H9 (cell line): Measurements from ENCODE around the gene GSTM1. TPM values are rescaled to one million over a fixed set of nuclear protein-coding genes. Genes with fewer than 3 reads are reported as not detected.

Experiments used
- DNase-seq: peaks from one replicate; pipeline ENCODE4 v3.0.0-alpha.2; 2017
- H2AFZ ChIP-seq: one replicate; pipeline ENCODE4 v1.6.1; 2013; ENCODE audit warnings: mild to moderate bottlenecking, low read length, control low read depth, moderate library complexity
- H2AK5ac ChIP-seq: 2 replicates; pipeline ENCODE4 v1.6.1; 2013; ENCODE audit warnings: low read length, control low read depth, mixed read lengths; ENCODE audit not compliant: insufficient read length
- H2BK120ac ChIP-seq: one replicate; pipeline ENCODE4 v1.6.1; 2013; ENCODE audit warnings: low read depth, mild to moderate bottlenecking, low read length, control low read depth, inconsistent platforms; ENCODE audit not compliant: poor library complexity, severe bottlenecking
- H2BK12ac ChIP-seq: 2 replicates; pipeline ENCODE4 v1.6.1; 2013; ENCODE audit warnings: low read length, control low read depth, mixed read lengths, low read depth; ENCODE audit not compliant: insufficient read length
- H2BK15ac ChIP-seq: 2 replicates; pipeline ENCODE4 v1.6.1; 2013; ENCODE audit warnings: low read depth, low read length, control low read depth
- H2BK20ac ChIP-seq: one replicate; pipeline ENCODE4 v1.6.1; 2013; ENCODE audit warnings: low read depth, mild to moderate bottlenecking, low read length, control low read depth, inconsistent platforms; ENCODE audit not compliant: poor library complexity, severe bottlenecking
- H2BK5ac ChIP-seq: 2 replicates; pipeline ENCODE4 v1.6.1; 2013; ENCODE audit warnings: low read length, control low read depth, mixed read lengths; ENCODE audit not compliant: insufficient read length
- H3K14ac ChIP-seq: 2 replicates; pipeline ENCODE4 v1.6.1; 2013; ENCODE audit warnings: low read length, control low read depth; ENCODE audit not compliant: insufficient read depth
- H3K18ac ChIP-seq: 2 replicates; pipeline ENCODE4 v1.6.1; 2013; ENCODE audit warnings: low read depth, mild to moderate bottlenecking, mixed read lengths, low read length, control low read depth; ENCODE audit not compliant: insufficient read length
- H3K23ac ChIP-seq: 2 replicates; pipeline ENCODE4 v1.6.1; 2013; ENCODE audit warnings: low read length, control low read depth, mixed read lengths, low read depth; ENCODE audit not compliant: insufficient read length
- H3K23me2 ChIP-seq: 2 replicates; pipeline ENCODE4 v1.6.1; 2013; ENCODE audit warnings: low read depth, mild to moderate bottlenecking, mixed read lengths, low read length, control low read depth; ENCODE audit not compliant: insufficient read length, poor library complexity, severe bottlenecking
- H3K27ac ChIP-seq: 2 replicates; pipeline ENCODE4 v1.5.1; 2013; ENCODE audit warnings: low read length, control low read depth, mixed read lengths, low read depth; ENCODE audit not compliant: insufficient read length
- H3K27me3 ChIP-seq: 2 replicates; pipeline ENCODE4 v1.6.1; 2013; ENCODE audit warnings: low read length, control low read depth, inconsistent platforms; ENCODE audit not compliant: insufficient read depth
- H3K4ac ChIP-seq: 2 replicates; pipeline ENCODE4 v1.6.1; 2013; ENCODE audit warnings: low read depth, mild to moderate bottlenecking, control low read depth, inconsistent platforms, low read length, moderate library complexity
- H3K4me1 ChIP-seq: 2 replicates; pipeline ENCODE4 v1.6.1; 2013; ENCODE audit warnings: low read length, control low read depth, inconsistent platforms; ENCODE audit not compliant: insufficient read depth
- H3K4me2 ChIP-seq: 2 replicates; pipeline ENCODE4 v1.6.1; 2013; ENCODE audit warnings: low read length, control low read depth, mixed read lengths; ENCODE audit not compliant: insufficient read length, insufficient read depth
- H3K56ac ChIP-seq: 2 replicates; pipeline ENCODE4 v1.6.1; 2013; ENCODE audit warnings: low read depth, mild to moderate bottlenecking, mixed read lengths, low read length, control low read depth; ENCODE audit not compliant: insufficient read length
- H3K79me1 ChIP-seq: 2 replicates; pipeline ENCODE4 v1.6.1; 2013; ENCODE audit warnings: low read depth, mild to moderate bottlenecking, moderate library complexity, low read length, control low read depth, inconsistent platforms; ENCODE audit not compliant: insufficient read depth, poor library complexity, severe bottlenecking
- H3K79me2 ChIP-seq: 2 replicates; pipeline ENCODE4 v1.6.1; 2013; ENCODE audit warnings: low read length, control low read depth, inconsistent platforms; ENCODE audit not compliant: insufficient read depth
- H3K9ac ChIP-seq: 2 replicates; pipeline ENCODE4 v1.6.1; 2013; ENCODE audit warnings: low read length, control low read depth, mixed read lengths; ENCODE audit not compliant: insufficient read length; ENCODE audit errors: extremely low read depth
- H3K9me3 ChIP-seq: one replicate; pipeline ENCODE4 v1.6.1; 2013; ENCODE audit warnings: low read depth, low read length, inconsistent platforms; ENCODE audit not compliant: control insufficient read depth
- H3T11ph ChIP-seq: one replicate; pipeline ENCODE4 v1.6.1; 2013; ENCODE audit warnings: mild to moderate bottlenecking, low read length, control low read depth, inconsistent platforms
- H4K20me1 ChIP-seq: one replicate; pipeline ENCODE4 v1.6.1; 2013; ENCODE audit not compliant: control insufficient read depth, insufficient read length, insufficient read depth
- H4K5ac ChIP-seq: 2 replicates; pipeline ENCODE4 v1.6.1; 2013; ENCODE audit warnings: low read depth, mild to moderate bottlenecking, mixed read lengths, low read length, control low read depth; ENCODE audit not compliant: insufficient read length
- H4K8ac ChIP-seq: replicated peaks from 2 replicates; pipeline ENCODE4 v1.6.1; 2013; ENCODE audit warnings: low read length, control low read depth, mixed read lengths, low read depth; ENCODE audit not compliant: insufficient read length
- H4K91ac ChIP-seq: 2 replicates; pipeline ENCODE4 v1.6.1; 2013; ENCODE audit warnings: low read depth, mild to moderate bottlenecking, moderate library complexity, mixed read lengths, low read length, control low read depth; ENCODE audit not compliant: insufficient read length
- H3K27ac Mint-ChIP-seq, 3 experiments: 2 replicates in 2 of 3; 3 replicates in 1 of 3; pipeline ENCODE4 v1.8.0; 2020 to 2021; ENCODE audit warnings: mixed read lengths in 3 of 3, mild to moderate bottlenecking in 1 of 3, moderate library complexity in 1 of 3
- H3K27me3 Mint-ChIP-seq: 2 replicates; pipeline ENCODE4 v1.8.0; 2021; ENCODE audit warnings: low read depth, mild to moderate bottlenecking, moderate library complexity, mixed read lengths
- H3K36me3 Mint-ChIP-seq, 3 experiments: 2 replicates in 2 of 3; 3 replicates in 1 of 3; pipeline ENCODE4 v1.8.0; 2020 to 2021; ENCODE audit warnings: low read depth in 3 of 3, mixed read lengths in 3 of 3; ENCODE audit not compliant: insufficient read depth in 1 of 3
- H3K4me1 Mint-ChIP-seq, 2 experiments: 2 replicates each; pipeline ENCODE4 v1.8.0; 2020; ENCODE audit warnings: mixed read lengths in 2 of 2
- H3K4me3 Mint-ChIP-seq, 2 experiments: 2 replicates in 1 of 2; 3 replicates in 1 of 2; pipeline ENCODE4 v1.8.0; 2020 to 2021; ENCODE audit warnings: mild to moderate bottlenecking in 2 of 2, mixed read lengths in 2 of 2, moderate library complexity in 1 of 2
- H3K9me3 Mint-ChIP-seq, 2 experiments: 2 replicates in 1 of 2; 3 replicates in 1 of 2; pipeline ENCODE4 v1.8.0; 2020; ENCODE audit warnings: mild to moderate bottlenecking in 2 of 2, mixed read lengths in 2 of 2, moderate library complexity in 1 of 2
- WGBS: extraction: QIAGEN DNeasy Blood & Tissue Kit; methylation state at CpG from one replicate; pipeline ENCODE4 v1.1.7; 2013; ENCODE audit warnings: missing lambda C conversion rate, low lambda C conversion rate, mixed read lengths; ENCODE audit not compliant: insufficient read length; ENCODE audit errors: extremely low coverage; 5-methylcytosine and 5-hydroxymethylcytosine counted together
- total RNA-seq: library from RNA; stranded (reverse); gene quantifications from 2 replicates; pipeline ENCODE4 v1.2.1, GENCODE V29; 2021
- TF ChIP-seq, protein P1 (sequence below): fragments of 200-600 bp; sonication (generic); conservative IDR thresholded peaks from 3 replicates; pipeline ENCODE4 v1.8.0; 2021; ENCODE audit warnings: antibody characterized with exemption, mild to moderate bottlenecking

Gene GSTM1
- total RNA-seq, 1 experiment from 2014 or later, result 19.5 TPM

DNA sequence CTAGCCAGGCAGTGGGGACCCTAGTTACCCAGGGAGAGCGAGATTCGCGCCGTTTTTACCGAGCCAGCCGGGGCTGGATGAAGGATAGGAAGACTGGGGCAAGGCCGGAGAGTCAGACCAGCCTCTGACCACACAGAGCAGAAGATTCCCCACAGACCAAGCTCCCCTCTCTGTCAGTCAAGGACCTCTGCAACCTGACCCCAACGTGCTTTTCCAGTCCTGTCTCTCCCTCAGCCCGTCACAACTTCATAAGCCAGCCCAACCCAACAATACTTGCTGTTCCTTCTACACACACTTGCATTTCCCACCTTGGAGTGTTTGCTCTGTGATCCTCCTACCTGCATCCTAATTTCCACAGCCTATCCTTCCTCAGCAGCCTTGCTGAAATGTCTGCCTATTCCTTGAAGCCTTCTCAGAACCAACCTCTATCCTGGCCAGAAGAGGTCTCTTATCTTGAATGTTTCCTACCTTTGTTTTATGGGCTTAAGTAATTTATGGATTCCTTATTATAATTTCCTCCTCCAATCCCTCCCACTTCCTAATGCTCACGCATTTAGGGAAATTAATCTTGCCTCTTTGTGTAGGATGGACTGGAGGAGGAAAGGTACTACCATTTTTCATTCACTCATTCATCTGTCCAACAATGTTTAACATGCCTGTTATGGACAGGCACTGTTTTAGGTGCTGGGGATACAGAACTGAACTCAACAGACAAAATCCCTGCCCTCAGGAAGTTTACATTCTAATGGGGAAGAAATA, 53.2 kb downstream of the GSTM1 start, which contains the start of gene GSTM3:
TSS of gene GSTM3 (minus strand) at position 424 of the 759 bp plus-strand sequence. CDS start 751 bp downstream, outside the sequence.
- DNase-seq, result peak; percentile 52
- Mint-ChIP-seq H3K4me1 (peaks cover 8 to 11% of the 10 kb centered on the region in 2 experiments), H3K4me3 (peak within 1 kb of the TSS; percentile 75 to 79), H3K27ac (no peak within 1 kb of the TSS; a peak in 1 of 7 replicates), H3K36me3 (peaks cover 0 to 16% (median 0%) of the 10 kb centered on the region in 3 experiments; a peak in 3 of 7 replicates), H3K9me3 (no peaks in the 10 kb centered on the region), H3K27me3 (peaks cover 64% of the 10 kb centered on the region)
- peaks cover 9% of the 10 kb centered on the region; the same call in 1 of the 2 replicates for H3K27me3 ChIP-seq
- no peak within 1 kb of the TSS for H2BK12ac ChIP-seq
- no peak within 1 kb of the TSS for H2BK20ac ChIP-seq
- H3K56ac ChIP-seq, result no peak within 1 kb of the TSS
- H2BK15ac ChIP-seq, result no peak within 1 kb of the TSS
- H3K23me2 ChIP-seq, result peaks cover 14% of the 10 kb centered on the region
- H2BK5ac ChIP-seq, result no peak within 1 kb of the TSS
- no peak within 1 kb of the TSS for H3T11ph ChIP-seq
- no peaks in the 10 kb centered on the region for H3K79me2 ChIP-seq
- no peak within 1 kb of the TSS for H3K4ac ChIP-seq
- H2AK5ac ChIP-seq, result no peak within 1 kb of the TSS
- peak within 1 kb of the TSS; percentile 16 for H3K9ac ChIP-seq
- H4K91ac ChIP-seq, result no peak within 1 kb of the TSS
- TF ChIP-seq, protein P1, sequence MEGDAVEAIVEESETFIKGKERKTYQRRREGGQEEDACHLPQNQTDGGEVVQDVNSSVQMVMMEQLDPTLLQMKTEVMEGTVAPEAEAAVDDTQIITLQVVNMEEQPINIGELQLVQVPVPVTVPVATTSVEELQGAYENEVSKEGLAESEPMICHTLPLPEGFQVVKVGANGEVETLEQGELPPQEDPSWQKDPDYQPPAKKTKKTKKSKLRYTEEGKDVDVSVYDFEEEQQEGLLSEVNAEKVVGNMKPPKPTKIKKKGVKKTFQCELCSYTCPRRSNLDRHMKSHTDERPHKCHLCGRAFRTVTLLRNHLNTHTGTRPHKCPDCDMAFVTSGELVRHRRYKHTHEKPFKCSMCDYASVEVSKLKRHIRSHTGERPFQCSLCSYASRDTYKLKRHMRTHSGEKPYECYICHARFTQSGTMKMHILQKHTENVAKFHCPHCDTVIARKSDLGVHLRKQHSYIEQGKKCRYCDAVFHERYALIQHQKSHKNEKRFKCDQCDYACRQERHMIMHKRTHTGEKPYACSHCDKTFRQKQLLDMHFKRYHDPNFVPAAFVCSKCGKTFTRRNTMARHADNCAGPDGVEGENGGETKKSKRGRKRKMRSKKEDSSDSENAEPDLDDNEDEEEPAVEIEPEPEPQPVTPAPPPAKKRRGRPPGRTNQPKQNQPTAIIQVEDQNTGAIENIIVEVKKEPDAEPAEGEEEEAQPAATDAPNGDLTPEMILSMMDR, result no peak
- H3K14ac ChIP-seq, result 0 out of 2 replicates have a peak within 1 kb of the TSS, but pooled peaks have one; percentile 67
- no peak within 1 kb of the TSS for H2BK120ac ChIP-seq
- H3K79me1 ChIP-seq, result no peaks in the 10 kb centered on the region
- H3K4me1 ChIP-seq, result no peaks in the 10 kb centered on the region
- H3K27ac ChIP-seq, result no peak within 1 kb of the TSS
- H3K4me2 ChIP-seq, result peak within 1 kb of the TSS; percentile 95
- no peak within 1 kb of the TSS for H3K23ac ChIP-seq
- no peak within 1 kb of the TSS for H3K18ac ChIP-seq
- peak within 1 kb of the TSS; percentile 46 for H2AFZ ChIP-seq
- H4K5ac ChIP-seq, result no peak within 1 kb of the TSS
- no peaks in the 10 kb centered on the region for H4K20me1 ChIP-seq
- WGBS, result no CpG with 5 or more reads among the region's 10 CpGs
- no peak within 1 kb of the TSS for H4K8ac ChIP-seq
- H3K9me3 ChIP-seq, result no peaks in the 10 kb centered on the region

Other genes starting within 250 kb of the GSTM1 start
- gene SYPL2, start 221.3 kb upstream of the GSTM1 start, total RNA-seq, result 2.5 and 2.6 TPM in 2 replicates
- 17.3 TPM in 2 replicates for gene ATXN7L2, start 203.9 kb upstream of the GSTM1 start, total RNA-seq
- 6.5 and 6.7 TPM in 2 replicates for gene CYB561D1, start 193.7 kb upstream of the GSTM1 start, total RNA-seq
- 3.6 and 4.1 TPM in 2 replicates for gene AMIGO1, start 178.1 kb upstream of the GSTM1 start, total RNA-seq
- gene GPR61, start 147.9 kb upstream of the GSTM1 start, total RNA-seq, result 0.24 and 0.48 TPM in 2 replicates
- gene GNAI3, start 139.2 kb upstream of the GSTM1 start, total RNA-seq, result 9.8 and 9.9 TPM in 2 replicates
- gene GNAT2, start 68.2 kb upstream of the GSTM1 start, total RNA-seq, result 0.20 TPM in 1 of 2 replicates, not detected in the other
- 63.0 and 65.1 TPM in 2 replicates for gene AMPD2, start 68.0 kb upstream of the GSTM1 start, total RNA-seq
- 22.0 and 24.6 TPM in 2 replicates for gene GSTM4, start 31.7 kb upstream of the GSTM1 start, total RNA-seq
- 14.9 and 15.3 TPM in 2 replicates for gene GSTM2, start 19.8 kb upstream of the GSTM1 start, total RNA-seq
- not detected in 2 replicates for gene GSTM5, start 24.4 kb downstream of the GSTM1 start, total RNA-seq
- gene GSTM3, start 53.2 kb downstream of the GSTM1 start, total RNA-seq, result 2.7 and 3.5 TPM in 2 replicates
- not detected in 2 replicates for gene EPS8L3, start 76.1 kb downstream of the GSTM1 start, total RNA-seq
- gene CSF1, start 223.0 kb downstream of the GSTM1 start, total RNA-seq, result 2.3 and 3.2 TPM in 2 replicates